HG03521 (cell line): ENCODE measurements around the gene INO80.
"Not testable (repeated sequence)": the region's sequence is repeated elsewhere in the genome, so short reads cannot be mapped to it uniquely, and the experiment has no call there.

Experiments
- ATAC-seq: cut with Tn5 transposase; IDR thresholded peaks from one replicate; pipeline ENCODE4 v1.9.1; 2021; ENCODE audit warnings: mild to moderate bottlenecking, moderate library complexity; ENCODE audit not compliant: unreplicated experiment

Gene INO80

GRCh38 chr15:41116116-41116961 is at the start of gene INO80:
TSS of gene INO80 (minus strand) at chr15:41116280. CDS start at chr15:41096310, 19,970 bp downstream.
- peak; percentile 66 for ATAC-seq

- no peak for ATAC-seq
These were observed 45.7 kb upstream of the INO80 start for GRCh38 chr15:41161736-41162135.

DNA sequence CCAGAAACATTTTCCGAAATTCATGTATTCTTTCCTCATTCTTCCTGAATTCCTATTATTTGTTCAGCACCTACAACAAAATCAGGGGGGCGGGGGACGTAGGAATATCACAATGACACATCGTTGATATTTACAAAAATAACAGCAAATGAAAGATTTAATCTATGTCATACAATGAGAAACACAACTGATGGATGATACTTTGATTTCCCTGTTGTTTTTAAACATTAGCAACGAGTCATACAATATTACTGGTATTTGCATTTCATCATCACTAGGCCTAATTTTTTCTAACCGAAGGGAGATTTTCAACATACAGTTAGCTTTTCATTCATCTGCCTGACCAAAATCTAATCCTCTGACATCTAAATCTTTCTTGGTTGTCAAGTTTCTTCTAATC is 45.3 kb upstream of the INO80 start:
- no peak for ATAC-seq

DNA sequence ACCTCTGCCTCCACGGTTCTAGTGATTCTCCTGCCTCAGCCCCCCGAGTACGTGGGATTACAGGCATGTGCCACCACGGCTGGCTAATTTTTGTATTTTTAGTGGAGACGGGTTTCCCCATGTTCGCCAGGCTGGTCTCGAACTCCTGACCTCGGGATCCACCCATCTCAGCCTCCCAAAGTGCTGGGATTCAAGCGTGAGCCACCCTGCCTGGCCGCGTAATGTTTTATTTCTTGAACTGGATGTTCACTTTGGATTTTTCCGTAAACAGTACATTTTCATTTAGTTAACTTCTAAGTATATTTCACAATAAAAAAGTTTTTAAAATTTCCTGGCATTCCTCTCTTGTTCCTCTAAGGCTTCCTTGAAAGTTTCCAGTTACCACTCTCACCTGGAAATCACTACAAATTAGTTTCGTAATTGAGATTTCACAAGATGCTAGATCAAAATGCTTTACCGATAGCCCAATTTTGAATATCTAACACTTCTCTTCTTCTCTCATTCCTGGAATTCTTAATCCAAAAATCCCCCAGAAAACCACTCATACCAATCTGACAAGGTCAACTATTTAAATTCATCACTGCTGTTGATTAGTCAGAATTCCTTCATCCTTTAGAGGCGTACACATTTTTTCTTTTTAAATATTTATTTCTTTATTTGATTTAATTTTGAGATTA is 44.7 kb upstream of the INO80 start:
- no peak for ATAC-seq

GRCh38 chr15:41154412-41154811 is 38.3 kb upstream of the INO80 start:
- no peak for ATAC-seq

- ATAC-seq = no peak
These were observed 37.7 kb upstream of the INO80 start for GRCh38 chr15:41153733-41154132.

DNA sequence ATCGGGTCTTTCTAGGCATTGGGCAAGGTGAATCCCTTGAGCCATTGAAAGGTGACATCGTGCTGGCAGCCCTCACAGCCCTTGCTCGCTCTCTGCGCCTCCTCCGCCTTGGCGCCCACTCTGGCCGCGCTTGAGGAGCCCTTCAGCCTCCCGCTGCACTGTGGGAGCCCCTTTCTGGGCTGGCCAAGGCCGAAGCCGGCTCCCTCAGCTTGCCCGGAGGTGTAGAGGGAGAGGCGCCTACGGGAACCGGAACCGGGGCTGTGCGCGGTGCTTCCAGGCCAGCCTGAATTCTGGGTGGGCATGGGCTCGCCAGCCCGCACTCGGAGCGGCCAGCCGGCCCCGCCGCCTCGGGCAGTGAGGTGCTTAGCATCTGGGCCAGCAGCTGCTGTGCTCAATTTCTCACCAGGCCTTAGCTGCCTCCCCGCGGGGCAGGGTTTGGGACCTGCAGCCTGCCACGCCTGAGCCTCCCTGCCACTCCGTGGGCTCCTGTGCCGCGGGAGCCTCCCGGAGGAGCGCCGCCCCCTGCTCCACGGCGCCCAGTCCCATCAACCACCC is 35.4 kb upstream of the INO80 start:
- ATAC-seq = no peak

- no peak for ATAC-seq
These were observed 34.2 kb upstream of the INO80 start for GRCh38 chr15:41150279-41150678.

GRCh38 chr15:41148065-41148464 is 32.0 kb upstream of the INO80 start:
- ATAC-seq = no peak

- no peak for ATAC-seq
These were observed 23.5 kb upstream of the INO80 start for GRCh38 chr15:41139619-41140018.

DNA sequence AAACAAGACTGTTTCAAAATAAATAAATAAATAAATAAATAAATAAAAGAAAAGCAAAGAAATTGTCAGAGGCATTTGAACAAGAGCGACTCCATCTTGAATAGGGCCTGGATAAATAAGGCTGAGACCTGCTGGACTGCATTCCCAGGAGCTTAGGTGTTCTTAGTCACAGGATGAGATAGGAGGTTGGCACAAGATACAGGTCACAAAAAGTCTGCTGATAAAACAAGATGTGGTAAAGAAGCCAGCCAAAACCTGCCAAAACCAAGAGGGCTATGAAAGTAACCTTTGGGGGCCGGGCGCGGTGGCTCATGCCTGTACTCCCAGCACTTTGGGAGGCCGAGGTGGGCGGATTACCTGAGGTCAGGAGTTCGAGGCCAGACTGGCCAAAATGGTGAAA is 23.0 kb upstream of the INO80 start:
- not testable (repeated sequence) for ATAC-seq

GRCh38 chr15:41135580-41135979 is 19.5 kb upstream of the INO80 start:
- not testable (repeated sequence) for ATAC-seq

DNA sequence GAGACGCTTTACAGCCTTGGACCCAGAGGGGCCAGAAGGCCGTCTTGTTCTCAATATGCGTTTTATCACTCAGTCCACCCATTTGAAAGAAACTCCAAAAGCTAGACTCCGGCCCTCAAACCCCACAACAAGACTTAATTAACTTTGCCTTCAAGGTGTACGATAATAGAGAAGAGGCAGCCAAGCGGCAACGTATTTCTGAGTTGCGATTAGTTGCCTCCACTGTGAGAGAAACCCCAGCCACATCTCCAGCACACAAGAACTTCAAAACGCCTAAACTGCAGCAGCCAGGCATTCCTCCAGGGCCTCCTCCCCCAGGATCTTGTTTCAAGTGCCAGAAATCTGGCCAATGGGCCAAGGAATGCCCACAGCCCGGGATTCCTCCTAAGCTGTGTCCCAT is 17.4 kb upstream of the INO80 start:
- no peak for ATAC-seq

- not testable (repeated sequence) for ATAC-seq
These were observed 16.0 kb upstream of the INO80 start for GRCh38 chr15:41132094-41132493.

DNA sequence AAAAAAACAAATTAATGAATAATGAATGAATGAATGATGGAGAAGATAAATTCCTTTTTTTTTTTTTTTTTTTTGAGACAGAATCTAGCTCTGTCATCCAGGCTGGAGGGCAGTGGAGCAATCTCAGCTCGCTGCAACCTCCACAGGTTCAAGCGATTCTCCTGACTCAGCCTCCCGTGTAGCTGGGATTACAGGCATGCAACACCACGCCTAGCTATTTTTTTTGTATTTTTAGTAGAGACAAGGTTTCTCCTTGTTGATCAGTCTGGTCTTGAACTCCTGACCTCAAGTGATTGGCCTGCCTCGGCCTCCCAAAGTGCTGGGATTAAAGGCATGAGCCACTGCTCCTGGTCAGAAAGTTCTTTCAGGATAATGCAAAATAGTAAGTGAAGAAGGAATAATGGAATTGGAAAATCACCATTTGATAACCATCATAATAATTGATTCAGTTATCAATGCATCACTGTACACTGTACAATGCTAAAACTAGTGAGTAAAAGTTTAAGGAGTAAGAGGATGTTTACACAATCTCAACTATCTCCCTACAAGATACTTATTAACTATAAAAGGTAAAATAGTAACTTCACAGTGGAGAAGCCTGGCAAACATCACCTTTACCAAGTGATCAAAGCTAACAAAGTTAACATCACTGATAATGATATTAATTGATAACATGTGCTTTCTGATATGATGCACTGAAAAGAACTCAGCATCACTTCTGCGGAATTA is 12.3 kb upstream of the INO80 start:
- ATAC-seq = no peak

- no peak for ATAC-seq
These were observed 10.0 kb upstream of the INO80 start for GRCh38 chr15:41125931-41126642.

- ATAC-seq = no peak
These were observed 9.1 kb upstream of the INO80 start for GRCh38 chr15:41125063-41125669.

GRCh38 chr15:41124058-41124457 is 8.0 kb upstream of the INO80 start:
- ATAC-seq = no peak

DNA sequence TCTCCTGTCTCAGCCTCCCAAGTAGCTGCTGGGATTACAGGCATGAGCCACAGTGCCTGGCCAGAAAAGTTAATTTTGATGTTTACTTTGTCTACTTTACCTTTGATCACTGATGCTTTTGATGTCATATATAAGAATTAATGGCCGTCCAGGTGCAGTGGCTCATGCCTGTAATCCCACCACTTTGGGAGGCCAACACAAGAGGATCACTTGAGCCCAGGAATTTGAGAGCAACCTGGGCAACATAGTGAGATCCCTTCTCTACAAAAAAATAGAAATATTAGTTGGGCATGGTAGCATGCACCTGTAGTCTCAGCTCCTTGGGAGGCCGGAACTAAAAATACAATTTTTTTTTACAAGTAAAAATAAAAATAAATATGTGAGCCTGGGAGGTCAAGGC is 6.8 kb upstream of the INO80 start:
- no peak for ATAC-seq

- no peak for ATAC-seq
These were observed 5.9 kb upstream of the INO80 start for GRCh38 chr15:41121951-41122350.
